Measurements from ENCODE around the gene CYYR1. TPM values are rescaled to one million over a fixed set of nuclear protein-coding genes. Genes with fewer than 3 reads are reported as not detected.

Gene CYYR1
- total RNA-seq, 1 donor from 2014 or later: 29.6 TPM

DNA sequence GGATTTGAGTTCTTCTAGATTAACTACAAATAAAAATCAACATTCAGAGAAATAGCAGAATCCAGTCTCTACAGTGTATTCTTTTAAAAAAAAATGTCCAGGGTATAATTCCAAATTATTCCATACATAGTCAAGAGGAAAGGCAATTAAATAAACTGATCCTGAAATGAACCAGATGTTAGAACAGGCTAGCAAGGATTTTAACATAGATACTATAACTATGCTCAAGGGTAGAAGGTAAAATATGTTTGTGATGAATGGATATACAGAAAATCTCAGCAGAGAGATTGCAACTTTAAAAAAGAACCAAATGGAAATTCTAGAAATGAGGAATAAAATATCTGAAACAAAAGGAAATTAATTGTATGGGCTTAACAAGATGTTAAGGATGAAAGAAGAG, 32.4 kb downstream of the CYYR1 start:
- H3K27ac ChIP-seq: no peak overlapping the region
- H3K36me3 ChIP-seq: no peaks in the 10 kb centered on the region
- intact Hi-C loops (cut with DNase I): no loop called here
- TF ChIP-seq, protein P1, sequence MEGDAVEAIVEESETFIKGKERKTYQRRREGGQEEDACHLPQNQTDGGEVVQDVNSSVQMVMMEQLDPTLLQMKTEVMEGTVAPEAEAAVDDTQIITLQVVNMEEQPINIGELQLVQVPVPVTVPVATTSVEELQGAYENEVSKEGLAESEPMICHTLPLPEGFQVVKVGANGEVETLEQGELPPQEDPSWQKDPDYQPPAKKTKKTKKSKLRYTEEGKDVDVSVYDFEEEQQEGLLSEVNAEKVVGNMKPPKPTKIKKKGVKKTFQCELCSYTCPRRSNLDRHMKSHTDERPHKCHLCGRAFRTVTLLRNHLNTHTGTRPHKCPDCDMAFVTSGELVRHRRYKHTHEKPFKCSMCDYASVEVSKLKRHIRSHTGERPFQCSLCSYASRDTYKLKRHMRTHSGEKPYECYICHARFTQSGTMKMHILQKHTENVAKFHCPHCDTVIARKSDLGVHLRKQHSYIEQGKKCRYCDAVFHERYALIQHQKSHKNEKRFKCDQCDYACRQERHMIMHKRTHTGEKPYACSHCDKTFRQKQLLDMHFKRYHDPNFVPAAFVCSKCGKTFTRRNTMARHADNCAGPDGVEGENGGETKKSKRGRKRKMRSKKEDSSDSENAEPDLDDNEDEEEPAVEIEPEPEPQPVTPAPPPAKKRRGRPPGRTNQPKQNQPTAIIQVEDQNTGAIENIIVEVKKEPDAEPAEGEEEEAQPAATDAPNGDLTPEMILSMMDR (IDR thresholded peaks at IDR 0.05): no peak
- H3K27me3 ChIP-seq: no peaks in the 10 kb centered on the region
- H3K4me3 ChIP-seq: no peak overlapping the region
- DNase-seq (ENCODE audit: low spot score in 2 of 2): no peak
- no peaks in the 10 kb centered on the region for H3K4me1 ChIP-seq
- no peaks in the 10 kb centered on the region for H3K9me3 ChIP-seq

DNA sequence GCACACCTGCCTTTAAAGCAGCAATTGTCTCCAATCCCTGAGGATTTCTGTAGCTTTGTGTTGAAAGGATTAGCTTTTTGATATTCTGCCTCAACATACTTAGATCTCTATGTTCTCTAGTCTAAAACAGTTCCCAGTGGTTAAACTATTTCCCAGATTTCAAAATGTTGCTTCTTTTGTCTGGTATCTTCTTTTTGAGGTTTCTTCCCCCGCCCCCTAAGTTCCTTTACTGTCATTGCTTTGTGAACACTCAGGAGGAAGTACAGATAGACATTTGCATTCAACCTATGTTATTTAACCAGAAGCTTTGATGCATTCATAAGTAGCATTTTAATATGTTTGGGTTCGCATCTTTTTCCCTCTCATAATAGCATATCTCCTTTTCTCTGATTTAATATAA, 33.5 kb downstream of the CYYR1 start:
- Histone ChIP-seq H3K4me3 (no peak overlapping the region), H3K27me3 (no peaks in the 10 kb centered on the region), H3K9me3 (no peaks in the 10 kb centered on the region), H3K4me1 (no peaks in the 10 kb centered on the region), H3K27ac (no peak overlapping the region), H3K36me3 (no peaks in the 10 kb centered on the region)
- intact Hi-C loops (cut with DNase I): no loop called here
- TF ChIP-seq, protein P1 (IDR thresholded peaks at IDR 0.05): no peak
- no peak for DNase-seq (ENCODE audit: low spot score in 2 of 2)

DNA sequence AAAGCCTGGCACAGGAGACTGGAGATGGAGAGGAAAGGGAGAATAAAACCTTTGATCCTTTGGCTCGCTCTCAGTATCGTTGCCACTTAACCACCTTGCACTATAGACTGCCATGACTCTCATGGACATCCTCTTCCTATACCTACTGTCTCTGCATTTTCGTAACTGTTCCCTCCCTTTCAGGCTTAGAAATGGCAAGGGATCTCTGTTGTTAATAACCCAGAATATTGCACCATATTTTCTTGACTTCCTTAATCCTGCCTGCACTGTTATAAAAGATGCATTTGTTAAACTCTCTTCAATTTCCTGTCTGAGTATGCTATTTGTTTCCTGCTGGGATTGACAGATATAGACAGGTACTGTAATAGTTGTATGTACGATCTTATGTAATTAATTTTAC, 38.6 kb downstream of the CYYR1 start:
- no peak overlapping the region for H3K4me3 ChIP-seq
- no peaks in the 10 kb centered on the region for H3K4me1 ChIP-seq
- H3K36me3 ChIP-seq: no peaks in the 10 kb centered on the region
- no peaks in the 10 kb centered on the region for H3K9me3 ChIP-seq
- no peak for DNase-seq (ENCODE audit: low spot score in 2 of 2)
- TF ChIP-seq, protein P1 (IDR thresholded peaks at IDR 0.05): no peak
- H3K27me3 ChIP-seq: no peaks in the 10 kb centered on the region
- H3K27ac ChIP-seq: no peak overlapping the region
- intact Hi-C loops (cut with DNase I): no loop called here

DNA sequence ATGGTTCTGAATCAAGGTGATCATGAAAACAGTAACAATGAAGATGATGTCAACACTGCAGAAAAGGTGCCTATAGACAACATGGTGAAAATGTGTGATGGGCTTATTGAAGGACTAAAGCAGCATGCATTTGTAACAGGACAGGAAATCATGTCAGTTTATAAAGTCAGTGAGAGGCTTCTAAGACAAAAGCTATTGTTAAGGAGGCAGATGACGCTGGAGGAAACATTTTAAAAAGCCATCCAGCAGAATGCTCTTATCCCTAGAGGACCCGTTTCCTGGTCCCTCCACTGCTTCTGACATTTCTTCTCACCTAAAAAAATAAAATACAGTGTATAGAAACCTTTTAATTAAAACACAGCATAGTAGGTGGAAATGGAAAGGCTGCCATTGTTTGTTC, 40.9 kb downstream of the CYYR1 start:
- no peak for DNase-seq (ENCODE audit: low spot score in 2 of 2)
- TF ChIP-seq, protein P1 (IDR thresholded peaks at IDR 0.05): no peak
- intact Hi-C loops (cut with DNase I): no loop called here
- Histone ChIP-seq H3K9me3 (no peaks in the 10 kb centered on the region), H3K27me3 (no peaks in the 10 kb centered on the region), H3K36me3 (no peaks in the 10 kb centered on the region), H3K4me1 (no peaks in the 10 kb centered on the region), H3K27ac (no peak overlapping the region), H3K4me3 (no peak overlapping the region)

DNA sequence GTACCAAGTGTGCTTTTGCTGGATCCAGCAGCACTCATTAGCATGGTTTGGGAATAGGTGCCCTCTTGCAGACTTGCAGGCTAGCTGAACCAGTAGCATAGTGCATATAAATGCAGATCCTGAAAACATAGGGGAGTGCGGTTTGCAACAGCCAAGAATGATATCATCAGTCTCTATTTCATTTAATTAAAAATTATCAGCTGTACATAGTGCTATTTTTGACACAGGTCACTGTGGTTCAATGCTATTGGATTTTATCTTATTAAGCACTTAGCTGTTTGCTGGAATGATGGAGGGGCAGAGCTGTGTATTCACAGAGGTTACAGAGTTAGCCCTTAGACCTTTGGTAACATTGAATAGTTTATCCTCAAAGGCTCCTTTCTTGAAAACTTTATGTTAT, 43.6 kb downstream of the CYYR1 start:
- no peak overlapping the region for H3K4me3 ChIP-seq
- no peaks in the 10 kb centered on the region for H3K27me3 ChIP-seq
- TF ChIP-seq, protein P1 (IDR thresholded peaks at IDR 0.05): no peak
- intact Hi-C loops (cut with DNase I): no loop called here
- no peaks in the 10 kb centered on the region for H3K36me3 ChIP-seq
- no peaks in the 10 kb centered on the region for H3K4me1 ChIP-seq
- no peak for DNase-seq (ENCODE audit: low spot score in 2 of 2)
- no peaks in the 10 kb centered on the region for H3K9me3 ChIP-seq
- H3K27ac ChIP-seq: no peak overlapping the region

DNA sequence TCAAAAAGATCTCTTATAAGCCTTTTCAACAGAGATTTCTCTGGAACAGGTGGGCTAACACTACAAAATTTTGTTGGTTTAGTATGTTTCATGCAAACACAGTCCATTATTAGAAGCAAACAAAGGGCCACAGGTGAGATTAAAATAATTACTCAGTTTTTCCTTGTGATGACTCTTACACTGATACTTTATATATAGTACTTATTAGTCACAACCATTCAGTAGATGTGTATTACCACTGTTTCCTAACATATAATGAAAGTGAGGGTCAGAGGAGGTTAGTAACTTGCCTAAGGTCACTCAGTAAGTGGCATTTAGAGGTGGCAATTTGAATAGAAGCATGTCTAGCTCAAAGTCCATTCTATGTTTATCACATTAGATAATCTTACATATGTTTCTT, 44.2 kb downstream of the CYYR1 start:
- H3K4me1 ChIP-seq: no peaks in the 10 kb centered on the region
- H3K27me3 ChIP-seq: no peaks in the 10 kb centered on the region
- H3K4me3 ChIP-seq: no peak overlapping the region
- DNase-seq (ENCODE audit: low spot score in 2 of 2): no peak
- H3K27ac ChIP-seq: no peak overlapping the region
- intact Hi-C loops (cut with DNase I): no loop called here
- H3K36me3 ChIP-seq: no peaks in the 10 kb centered on the region
- no peaks in the 10 kb centered on the region for H3K9me3 ChIP-seq
- TF ChIP-seq, protein P1 (IDR thresholded peaks at IDR 0.05): no peak

Measured in ascending aorta (tissue), 2 donors.